ENCODE results near the gene CFAP69. TPM values are rescaled to one million over a fixed set of nuclear protein-coding genes. Genes with fewer than 3 reads are reported as not detected.

CFAP69 gene
- total and polyA plus RNA-seq, 10 of the 15 experiments (the other 5 are each of a cell fraction or from before 2014, with no cell fraction given) = 0.11 to 3.1 (median 0.48) TPM; not detected in 1

DNA sequence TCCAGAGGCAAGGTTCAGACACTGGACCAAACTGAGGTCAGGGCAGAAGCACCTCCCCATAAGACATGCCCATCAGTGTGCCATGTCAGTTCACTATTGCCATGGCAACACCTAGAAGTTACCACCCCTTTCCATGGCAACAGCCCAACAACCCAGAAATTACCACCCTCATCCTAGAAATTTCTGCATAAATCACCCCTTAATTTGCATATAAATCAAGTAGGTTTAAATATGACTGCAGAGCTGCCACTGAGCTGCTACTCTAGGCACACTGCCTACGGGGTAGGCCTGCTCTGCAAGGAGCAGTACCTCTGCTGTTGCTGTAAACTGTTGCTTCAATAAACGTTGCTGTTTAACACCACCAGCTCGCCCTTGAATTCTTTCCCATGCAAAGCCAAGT lies 20.8 kb upstream of the CFAP69 start (continued):
- TF ChIP-seq, protein P1, sequence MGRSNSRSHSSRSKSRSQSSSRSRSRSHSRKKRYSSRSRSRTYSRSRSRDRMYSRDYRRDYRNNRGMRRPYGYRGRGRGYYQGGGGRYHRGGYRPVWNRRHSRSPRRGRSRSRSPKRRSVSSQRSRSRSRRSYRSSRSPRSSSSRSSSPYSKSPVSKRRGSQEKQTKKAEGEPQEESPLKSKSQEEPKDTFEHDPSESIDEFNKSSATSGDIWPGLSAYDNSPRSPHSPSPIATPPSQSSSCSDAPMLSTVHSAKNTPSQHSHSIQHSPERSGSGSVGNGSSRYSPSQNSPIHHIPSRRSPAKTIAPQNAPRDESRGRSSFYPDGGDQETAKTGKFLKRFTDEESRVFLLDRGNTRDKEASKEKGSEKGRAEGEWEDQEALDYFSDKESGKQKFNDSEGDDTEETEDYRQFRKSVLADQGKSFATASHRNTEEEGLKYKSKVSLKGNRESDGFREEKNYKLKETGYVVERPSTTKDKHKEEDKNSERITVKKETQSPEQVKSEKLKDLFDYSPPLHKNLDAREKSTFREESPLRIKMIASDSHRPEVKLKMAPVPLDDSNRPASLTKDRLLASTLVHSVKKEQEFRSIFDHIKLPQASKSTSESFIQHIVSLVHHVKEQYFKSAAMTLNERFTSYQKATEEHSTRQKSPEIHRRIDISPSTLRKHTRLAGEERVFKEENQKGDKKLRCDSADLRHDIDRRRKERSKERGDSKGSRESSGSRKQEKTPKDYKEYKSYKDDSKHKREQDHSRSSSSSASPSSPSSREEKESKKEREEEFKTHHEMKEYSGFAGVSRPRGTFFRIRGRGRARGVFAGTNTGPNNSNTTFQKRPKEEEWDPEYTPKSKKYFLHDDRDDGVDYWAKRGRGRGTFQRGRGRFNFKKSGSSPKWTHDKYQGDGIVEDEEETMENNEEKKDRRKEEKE (IDR thresholded peaks at IDR 0.05) = no peak
- TF ChIP-seq TCF12 (IDR thresholded peaks at IDR 0.05; ENCODE audit: low read depth, low read length) = no peak
- no peak for TF ChIP-seq RAD21 (IDR thresholded peaks at IDR 0.05; ENCODE audit: insufficient read depth, low read depth, low read length)
- peak; percentile 89 for TF ChIP-seq BMI1 (IDR thresholded peaks at IDR 0.05; ENCODE audit: borderline replicate concordance)
- no peak for TF ChIP-seq TCF3 (IDR thresholded peaks at IDR 0.05; ENCODE audit: borderline replicate concordance, insufficient read depth, low read depth, low read length)
- no peak for TF ChIP-seq SPI1 (IDR thresholded peaks at IDR 0.05; ENCODE audit: borderline replicate concordance, insufficient read depth, low read depth, low read length)

DNA sequence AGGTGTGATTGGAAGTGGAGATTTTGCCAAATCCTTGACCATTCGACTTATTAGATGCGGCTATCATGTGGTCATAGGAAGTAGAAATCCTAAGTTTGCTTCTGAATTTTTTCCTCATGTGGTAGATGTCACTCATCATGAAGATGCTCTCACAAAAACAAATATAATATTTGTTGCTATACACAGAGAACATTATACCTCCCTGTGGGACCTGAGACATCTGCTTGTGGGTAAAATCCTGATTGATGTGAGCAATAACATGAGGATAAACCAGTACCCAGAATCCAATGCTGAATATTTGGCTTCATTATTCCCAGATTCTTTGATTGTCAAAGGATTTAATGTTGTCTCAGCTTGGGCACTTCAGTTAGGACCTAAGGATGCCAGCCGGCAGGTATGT lies 19.8 kb upstream of the CFAP69 start:
- POLR2A ChIA-PET = interaction anchor here (3.3 to 5.7 kb wide), 2 partner anchors 11 to 13 kb away, joined by 14 to 40 read pairs; partner anchors contain the start of gene STEAP2
- no peak overlapping the region for H2AFZ ChIP-seq (ENCODE audit: control insufficient read depth, low read depth, low read length)
- intact Hi-C loops (cut with micrococcal nuclease; ENCODE audit: unreplicated experiment) = no loop called here
- no peaks in the 10 kb centered on the region for H3K9me3 ChIP-seq (replicated peaks; ENCODE audit: control insufficient read depth, insufficient read depth, low read length)
- WGBS (ENCODE audit: insufficient coverage, insufficient replicate concordance, low lambda C conversion rate, missing lambda C conversion rate) = 81% methylated on average over 3 of the region's 3 CpGs
- no peak for DNase-seq (ENCODE audit: low read depth, low spot score)
- RAD21 ChIA-PET (ENCODE audit: unreplicated experiment) = interaction anchor here (1.3 to 4.5 kb wide), 4 partner anchors 12 to 35 kb away, joined by 5 to 63 read pairs (median 25); partner anchors contain the start of genes CFAP69 and STEAP2
- no peak for TF ChIP-seq NRF1 (conservative IDR thresholded peaks at IDR 0.05; ENCODE audit: low read depth, low read length)
- TF ChIP-seq NR2C1 (IDR thresholded peaks at IDR 0.05) = no peak
- no peak for TF ChIP-seq RAD21 (IDR thresholded peaks at IDR 0.05; ENCODE audit: insufficient read depth, low read depth, low read length)
- TF ChIP-seq KDM1A (IDR thresholded peaks at IDR 0.05; ENCODE audit: borderline replicate concordance) = no peak
- H3K4me2 ChIP-seq (ENCODE audit: control insufficient read depth, insufficient read depth) = no peak overlapping the region
- FAIRE-seq = no peak
- H3K79me2 ChIP-seq (ENCODE audit: control insufficient read depth, insufficient read depth, low read length) = no peaks in the 10 kb centered on the region
- ATAC-seq = no peak
- SMC1A ChIA-PET (ENCODE audit: uncharacterized antibody, unreplicated experiment) = interaction anchor here (1.0 to 12.3 kb wide), 6 partner anchors 7 to 71 kb away, joined by 3 to 116 read pairs (median 21); partner anchors contain the start of genes STEAP1 and STEAP2
- BruUV-seq (replicated peaks) = no TSS peak
- H3K27ac ChIP-seq (ENCODE audit: control insufficient read depth, insufficient read depth) = no peak overlapping the region
- H3K9ac ChIP-seq (ENCODE audit: control insufficient read depth, insufficient read depth, low read length) = no peak overlapping the region
- in situ Hi-C loops (cut with MboI) = no loop called here
- no peak overlapping the region for H3K4me3 ChIP-seq
- no peaks in the 10 kb centered on the region for H3K36me3 ChIP-seq (ENCODE audit: control insufficient read depth in 2 of 2, insufficient read depth in 2 of 2, low read length in 1 of 2)
- no peaks in the 10 kb centered on the region for H4K20me1 ChIP-seq (ENCODE audit: control insufficient read depth, insufficient read depth)
- H3K27me3 ChIP-seq (replicated peaks in 1 of 2; ENCODE audit: control insufficient read depth in 2 of 2, insufficient read depth in 2 of 2, low read length in 1 of 2) = no peaks in the 10 kb centered on the region
- H3K4me1 ChIP-seq (ENCODE audit: control insufficient read depth, insufficient read depth, low read length) = no peaks in the 10 kb centered on the region
- CTCF ChIA-PET = interaction anchor here (2.5 to 8.3 kb wide), 2 partner anchors 13 to 71 kb away, joined by 11 to 67 read pairs; partner anchors contain the start of genes STEAP1 and STEAP2

Measured in GM12878 (cell line).